M059J (cell line): ENCODE data around the gene LCLAT1. TPM values are rescaled to one million over a fixed set of nuclear protein-coding genes. Genes with fewer than 3 reads are reported as not detected.
A peak's percentile ranks its signal among the peaks of the same experiment; 100 is the strongest.

Source experiments
- DNase-seq: peaks from one replicate; pipeline ENCODE4 v3.0.0-alpha.2; 2012; ENCODE audit warnings: low read depth
- total RNA-seq: library from RNA; depleted of rRNA; stranded (reverse); fragments of >200 nt; shearing (Covaris generic); gene quantifications from 2 replicates; pipeline ENCODE4 v1.2.3, GENCODE V29; 2014

Gene LCLAT1
- total RNA-seq, 1 experiment from 2014 or later: 26.9 TPM

- no peak for DNase-seq
These were observed 24.5 kb upstream of the LCLAT1 start for GRCh38 chr2:30422444-30423040.

- DNase-seq: no peak
These were observed 22.8 kb upstream of the LCLAT1 start for GRCh38 chr2:30424231-30424630.

- peak; percentile 37 for DNase-seq
These were observed 21.7 kb upstream of the LCLAT1 start for GRCh38 chr2:30425326-30425725.

GRCh38 chr2:30427606-30428347 is 19.3 kb upstream of the LCLAT1 start:
- DNase-seq: no peak

GRCh38 chr2:30428348-30428662 is 18.7 kb upstream of the LCLAT1 start:
- DNase-seq: no peak

GRCh38 chr2:30428827-30429461 is 18.1 kb upstream of the LCLAT1 start:
- DNase-seq: no peak

GRCh38 chr2:30433541-30434299 is 13.3 kb upstream of the LCLAT1 start:
- no peak for DNase-seq

- no peak for DNase-seq
These were observed 12.3 kb upstream of the LCLAT1 start for GRCh38 chr2:30434708-30435107.

- DNase-seq: peak; percentile 31
These were observed 10.1 kb upstream of the LCLAT1 start for GRCh38 chr2:30436859-30437435.

- DNase-seq: no peak
These were observed 9.1 kb upstream of the LCLAT1 start for GRCh38 chr2:30437809-30438548.

GRCh38 chr2:30439296-30439695 is 7.8 kb upstream of the LCLAT1 start:
- DNase-seq: no peak

GRCh38 chr2:30439879-30440278 is 7.2 kb upstream of the LCLAT1 start:
- no peak for DNase-seq

GRCh38 chr2:30441023-30441422 is 6.0 kb upstream of the LCLAT1 start:
- no peak for DNase-seq

GRCh38 chr2:30443081-30443480 is 4.0 kb upstream of the LCLAT1 start:
- DNase-seq: no peak

GRCh38 chr2:30444273-30444672 is 2.8 kb upstream of the LCLAT1 start:
- no peak for DNase-seq

GRCh38 chr2:30445266-30445821 is 1.7 kb upstream of the LCLAT1 start:
- DNase-seq: no peak

GRCh38 chr2:30446602-30447148 is 371 bp upstream of the LCLAT1 start:
- peak; percentile 50 for DNase-seq

- no peak for DNase-seq
These were observed 1.3 kb downstream of the LCLAT1 start for GRCh38 chr2:30448308-30448707.

- no peak for DNase-seq
These were observed 1.8 kb downstream of the LCLAT1 start for GRCh38 chr2:30448866-30449265.

GRCh38 chr2:30450025-30450424 is 3.0 kb downstream of the LCLAT1 start:
- DNase-seq: no peak

GRCh38 chr2:30453498-30453897 is 6.5 kb downstream of the LCLAT1 start:
- DNase-seq: no peak
